GM19328 (cell line): ENCODE data around the gene TTC9B.
"Not testable (repeated sequence)": the region's sequence is repeated elsewhere in the genome, so short reads cannot be mapped to it uniquely, and the experiment has no call there.

Source experiments
- ATAC-seq: cut with Tn5 transposase; IDR thresholded peaks from one replicate; pipeline ENCODE4 v1.9.1; 2021; ENCODE audit warnings: mild to moderate bottlenecking, moderate library complexity; ENCODE audit not compliant: unreplicated experiment

The TTC9B gene

DNA sequence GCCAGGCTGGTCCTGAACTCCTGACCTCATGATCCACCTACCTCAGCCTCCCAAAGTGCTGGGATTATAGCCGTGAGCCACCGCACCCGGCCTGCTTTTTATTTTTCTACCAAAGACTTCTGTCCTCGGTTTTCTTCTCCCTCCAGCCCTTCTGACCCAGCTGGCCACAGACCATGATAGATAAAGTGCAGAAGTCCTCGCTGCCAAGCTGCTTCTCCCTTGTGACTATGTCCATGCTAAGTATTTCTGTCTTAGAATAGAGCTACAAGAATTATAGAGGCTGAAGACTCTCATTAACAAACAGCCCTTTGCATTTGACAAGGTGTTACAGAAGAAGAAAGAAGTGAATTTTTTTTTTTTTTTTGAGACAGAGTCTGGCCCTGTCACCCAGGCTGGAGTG is 42.4 kb downstream of the TTC9B start:
- ATAC-seq: no peak

DNA sequence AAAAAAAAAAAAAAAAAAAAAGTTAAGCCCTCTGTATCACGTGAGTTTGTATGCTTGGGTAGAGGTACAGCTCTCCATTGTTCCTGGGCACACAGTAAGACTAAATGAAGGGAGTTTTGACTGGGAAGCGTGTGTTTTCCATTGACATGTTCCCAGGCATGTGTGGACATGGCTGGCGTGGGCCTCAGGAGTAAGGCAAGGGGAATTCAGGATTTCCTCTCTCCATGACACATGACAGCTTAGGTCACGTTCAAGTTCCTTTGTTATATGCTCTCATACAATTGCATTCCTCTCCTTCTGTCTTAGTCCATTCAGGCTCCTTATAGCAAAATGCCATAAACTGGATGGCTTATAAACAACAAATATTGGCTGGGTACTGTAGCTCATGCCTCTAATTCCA is 44.1 kb downstream of the TTC9B start:
- ATAC-seq: no peak

GRCh38 chr19:40171293-40171692 is 46.9 kb downstream of the TTC9B start:
- not testable (repeated sequence) for ATAC-seq

DNA sequence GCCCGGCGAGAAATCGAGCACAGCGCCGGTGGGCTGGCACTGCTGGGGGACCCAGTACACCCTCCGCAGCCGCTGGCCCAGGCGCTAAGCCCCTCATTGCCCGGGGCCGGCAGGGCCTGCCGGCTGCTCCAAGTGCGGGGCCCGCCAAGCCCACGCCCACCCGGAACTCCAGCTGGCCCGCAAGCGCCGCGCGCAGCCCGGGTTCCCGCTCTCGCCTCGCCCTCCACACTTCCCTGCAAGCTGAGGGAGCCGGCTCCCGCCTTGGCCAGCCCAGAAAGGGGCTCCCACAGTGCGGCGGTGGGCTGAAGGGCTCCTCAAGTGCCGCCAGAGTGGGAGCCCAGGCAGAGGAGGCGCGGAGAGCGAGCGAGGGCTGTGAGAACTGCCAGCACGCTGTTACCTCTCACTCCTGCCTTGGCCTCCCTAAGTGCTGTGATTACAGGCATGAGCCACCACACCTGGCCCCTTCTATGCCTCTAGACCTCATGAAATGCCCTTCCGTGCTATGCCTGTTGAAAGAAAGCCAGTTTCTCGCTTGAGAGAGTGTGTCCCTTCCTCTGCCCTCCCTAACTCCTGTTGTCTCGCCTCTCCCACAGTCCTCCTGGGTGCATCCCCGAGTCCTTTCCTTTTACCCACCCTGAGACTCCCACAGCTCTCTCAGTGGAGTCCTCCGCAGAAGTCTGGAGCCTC is 47.7 kb downstream of the TTC9B start:
- ATAC-seq: not testable (repeated sequence)

DNA sequence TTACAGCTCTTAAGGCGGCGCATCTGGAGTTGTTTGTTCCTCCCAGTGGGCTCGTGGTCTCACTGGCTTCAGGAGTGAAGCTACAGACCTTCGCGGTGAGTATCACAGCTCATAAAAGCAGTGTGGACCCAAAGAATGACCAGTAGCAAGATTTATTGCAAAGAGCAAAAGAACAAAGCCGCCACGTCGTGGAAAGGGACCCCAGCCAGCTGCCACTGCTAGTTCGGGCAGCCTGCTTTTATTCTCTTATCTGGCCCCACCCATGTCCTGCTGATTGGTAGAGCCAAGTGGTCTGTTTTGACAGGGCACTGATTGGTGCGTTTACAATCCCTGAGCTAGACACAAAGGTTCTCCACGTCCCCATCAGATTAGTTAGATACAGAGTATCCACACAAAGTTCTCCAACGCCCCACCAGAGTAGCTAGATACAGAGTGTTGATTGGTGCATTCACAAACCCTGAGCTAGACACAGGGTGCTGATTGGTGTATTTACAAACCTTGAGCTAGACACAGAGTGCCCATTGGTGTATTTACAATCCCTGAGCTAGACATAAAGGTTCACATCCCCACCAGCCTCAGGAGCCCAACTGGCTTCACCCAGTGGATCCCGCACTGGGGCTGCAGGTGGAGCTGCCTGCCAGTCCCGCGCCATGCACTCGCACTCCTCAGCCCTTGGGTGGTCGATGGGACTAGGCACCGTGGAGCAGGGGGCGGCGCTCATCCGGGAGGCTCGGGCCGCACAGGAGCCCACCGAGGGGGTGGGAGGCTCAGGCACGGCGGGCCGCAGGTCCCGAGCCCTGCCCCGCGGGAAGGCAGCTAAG is 48.5 kb downstream of the TTC9B start:
- not testable (repeated sequence) for ATAC-seq
